Osteoblast (primary cell): ENCODE measurements around the gene CCNI. TPM values are rescaled to one million over a fixed set of nuclear protein-coding genes. Genes with fewer than 3 reads are reported as not detected.
A peak's percentile ranks its signal among the peaks of the same experiment; 100 is the strongest.

Experiments
- DNase-seq: peaks from one replicate; pipeline ENCODE4 v3.0.0; 2011; ENCODE audit warnings: low spot score, mixed read lengths; ENCODE audit not compliant: insufficient read length; ENCODE audit errors: missing footprints
- H2AFZ ChIP-seq: 2 replicates; pipeline ENCODE4 v1.6.0; 2011; ENCODE audit warnings: mild to moderate bottlenecking, low read length
- H3K27ac ChIP-seq: 2 replicates; pipeline ENCODE4 v1.5.1; 2011; ENCODE audit warnings: mild to moderate bottlenecking, low read depth, low read length, moderate library complexity
- H3K27me3 ChIP-seq: 2 replicates; pipeline ENCODE4 v1.6.0; 2012; ENCODE audit warnings: mild to moderate bottlenecking, control low read depth, inconsistent platforms, low read length, moderate library complexity; ENCODE audit not compliant: insufficient read depth
- H3K36me3 ChIP-seq: 2 replicates; pipeline ENCODE4 v1.5.1; 2011; ENCODE audit warnings: mild to moderate bottlenecking, low read length, control low read depth, moderate library complexity; ENCODE audit not compliant: insufficient read depth
- H3K4me1 ChIP-seq: 2 replicates; pipeline ENCODE4 v1.5.1; 2011; ENCODE audit warnings: mild to moderate bottlenecking, low read length, control low read depth, moderate library complexity; ENCODE audit not compliant: insufficient read depth
- H3K4me2 ChIP-seq: 2 replicates; pipeline ENCODE4 v1.6.0; 2011; ENCODE audit warnings: mild to moderate bottlenecking, low read length; ENCODE audit not compliant: insufficient read depth
- H3K4me3 ChIP-seq: fragments of 200-600 bp; sonication (generic); 3 replicates; pipeline ENCODE4 v1.5.1; 2012; ENCODE audit warnings: mild to moderate bottlenecking, low read length, inconsistent platforms; ENCODE audit not compliant: insufficient read depth
- H3K79me2 ChIP-seq: 2 replicates; pipeline ENCODE4 v1.6.0; 2012; ENCODE audit warnings: mild to moderate bottlenecking, low read length, control low read depth, inconsistent platforms; ENCODE audit not compliant: insufficient read depth
- H3K9me3 ChIP-seq: 2 replicates; pipeline ENCODE4 v1.5.1; 2011; ENCODE audit warnings: low read depth, low read length, control low read depth
- H4K20me1 ChIP-seq: 2 replicates; pipeline ENCODE4 v1.6.0; 2012; ENCODE audit warnings: mild to moderate bottlenecking, low read length, control low read depth; ENCODE audit not compliant: insufficient read depth
- total RNA-seq: library from RNA; depleted of rRNA; stranded (reverse); fragments of >200 nt; gene quantifications from 2 replicates; pipeline ENCODE4 v1.2.3, GENCODE V29; 2012
- TF ChIP-seq, protein P1 (sequence below): IDR thresholded peaks from 2 replicates; pipeline ENCODE4 v1.5.1; 2011; ENCODE audit warnings: mild to moderate bottlenecking, low read depth, low read length, moderate library complexity; ENCODE audit errors: extremely low read depth

Gene CCNI
- total RNA-seq, 1 donor = 229 TPM

DNA sequence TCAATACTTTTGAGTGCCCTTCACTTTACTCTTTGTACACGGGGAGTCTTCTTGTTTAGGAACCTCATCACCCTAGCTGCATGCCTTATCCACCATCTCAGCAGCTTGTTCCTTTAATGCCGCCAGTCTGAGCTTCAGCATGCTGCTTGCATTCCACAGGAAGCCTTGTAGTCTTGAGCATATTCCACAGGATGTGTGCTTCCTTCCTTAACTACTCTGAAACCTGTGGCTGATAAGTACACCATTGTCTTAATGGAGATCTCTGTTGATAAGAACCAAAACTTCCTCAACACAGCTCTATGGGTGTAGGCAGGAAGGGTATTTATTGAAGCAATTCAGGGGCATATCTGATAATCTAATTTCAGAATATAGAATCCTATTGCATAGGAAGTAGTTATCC lies 24.4 kb upstream of the CCNI start:
- Histone ChIP-seq H3K9me3 (no peaks in the 10 kb centered on the region), H3K79me2 (no peaks in the 10 kb centered on the region), H3K4me3 (no peak overlapping the region), H3K4me2 (no peak overlapping the region), H3K4me1 (peaks cover 2% of the 10 kb centered on the region), H2AFZ (no peak overlapping the region), H3K36me3 (no peaks in the 10 kb centered on the region), H4K20me1 (no peaks in the 10 kb centered on the region), H3K27ac (no peak overlapping the region), H3K27me3 (no peaks in the 10 kb centered on the region)
- TF ChIP-seq, protein P1, sequence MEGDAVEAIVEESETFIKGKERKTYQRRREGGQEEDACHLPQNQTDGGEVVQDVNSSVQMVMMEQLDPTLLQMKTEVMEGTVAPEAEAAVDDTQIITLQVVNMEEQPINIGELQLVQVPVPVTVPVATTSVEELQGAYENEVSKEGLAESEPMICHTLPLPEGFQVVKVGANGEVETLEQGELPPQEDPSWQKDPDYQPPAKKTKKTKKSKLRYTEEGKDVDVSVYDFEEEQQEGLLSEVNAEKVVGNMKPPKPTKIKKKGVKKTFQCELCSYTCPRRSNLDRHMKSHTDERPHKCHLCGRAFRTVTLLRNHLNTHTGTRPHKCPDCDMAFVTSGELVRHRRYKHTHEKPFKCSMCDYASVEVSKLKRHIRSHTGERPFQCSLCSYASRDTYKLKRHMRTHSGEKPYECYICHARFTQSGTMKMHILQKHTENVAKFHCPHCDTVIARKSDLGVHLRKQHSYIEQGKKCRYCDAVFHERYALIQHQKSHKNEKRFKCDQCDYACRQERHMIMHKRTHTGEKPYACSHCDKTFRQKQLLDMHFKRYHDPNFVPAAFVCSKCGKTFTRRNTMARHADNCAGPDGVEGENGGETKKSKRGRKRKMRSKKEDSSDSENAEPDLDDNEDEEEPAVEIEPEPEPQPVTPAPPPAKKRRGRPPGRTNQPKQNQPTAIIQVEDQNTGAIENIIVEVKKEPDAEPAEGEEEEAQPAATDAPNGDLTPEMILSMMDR = no peak
- DNase-seq = no peak

DNA sequence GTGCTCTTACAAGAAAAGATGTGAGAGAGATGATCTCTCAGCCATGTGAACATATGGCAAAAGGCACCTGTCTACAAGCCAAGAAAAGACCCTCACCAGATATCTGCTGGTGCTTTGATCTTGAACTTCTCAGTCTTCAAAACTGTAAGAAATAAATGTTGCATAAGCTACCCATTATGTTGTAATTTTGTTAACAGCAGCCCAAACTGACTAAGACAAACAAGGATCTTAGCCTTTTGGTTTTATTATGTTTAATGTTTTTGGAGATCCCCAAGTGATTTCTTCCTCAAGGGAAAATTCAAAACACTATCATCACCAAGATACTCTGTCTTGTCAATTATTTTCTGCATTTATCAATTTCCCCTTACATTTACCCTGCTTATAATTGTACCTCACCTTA lies 21.8 kb upstream of the CCNI start:
- Histone ChIP-seq H3K27ac (no peak overlapping the region), H3K9me3 (no peaks in the 10 kb centered on the region), H3K4me1 (peaks cover 10% of the 10 kb centered on the region), H3K36me3 (no peaks in the 10 kb centered on the region), H3K27me3 (no peaks in the 10 kb centered on the region), H2AFZ (no peak overlapping the region), H3K79me2 (no peaks in the 10 kb centered on the region), H4K20me1 (no peaks in the 10 kb centered on the region), H3K4me2 (no peak overlapping the region), H3K4me3 (no peak overlapping the region)
- no peak for DNase-seq
- TF ChIP-seq, protein P1 = no peak

DNA sequence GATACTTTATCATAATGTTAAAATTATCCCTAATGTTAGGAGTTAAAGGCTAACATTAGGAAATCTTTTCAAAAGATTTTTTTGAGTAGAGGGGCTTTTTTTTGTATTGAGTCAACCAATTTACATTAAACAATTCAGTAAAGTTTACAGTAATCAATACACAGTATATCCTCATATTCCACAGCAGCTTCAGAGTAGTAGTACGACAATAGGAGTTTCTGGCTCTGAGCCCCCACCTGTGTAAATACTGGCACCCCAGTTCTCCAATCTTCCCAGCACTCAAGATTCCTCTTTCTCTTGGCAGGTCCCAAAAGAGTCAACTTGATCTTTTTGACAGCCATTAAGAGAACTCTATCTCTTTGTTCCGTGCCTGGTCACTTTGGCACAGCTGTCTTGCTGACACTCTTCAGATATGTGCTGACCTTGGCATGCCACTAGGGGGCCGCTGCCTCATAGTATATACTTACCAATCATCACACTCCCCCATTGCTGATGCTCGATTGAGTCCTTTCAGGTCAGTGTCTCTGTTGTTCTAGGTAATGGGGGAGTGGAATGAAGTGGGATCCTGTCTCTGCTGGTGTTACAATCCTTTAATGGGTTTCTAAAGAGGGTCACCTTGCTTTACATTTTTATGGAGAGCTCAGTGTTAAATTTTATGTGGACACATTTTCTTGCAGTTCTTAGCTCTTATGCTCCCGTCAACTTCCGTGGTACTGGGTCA lies 19.5 kb upstream of the CCNI start:
- no peak overlapping the region for H3K27ac ChIP-seq
- peak overlapping the region; percentile 19 for H3K4me3 ChIP-seq
- no peaks in the 10 kb centered on the region for H3K36me3 ChIP-seq
- no peaks in the 10 kb centered on the region for H4K20me1 ChIP-seq
- no peaks in the 10 kb centered on the region for H3K9me3 ChIP-seq
- H3K4me1 ChIP-seq = peaks cover 10% of the 10 kb centered on the region
- H3K27me3 ChIP-seq = no peaks in the 10 kb centered on the region
- peak; percentile 70 for DNase-seq
- peak overlapping the region; percentile 57 for H2AFZ ChIP-seq
- peak overlapping the region; percentile 16 for H3K4me2 ChIP-seq
- TF ChIP-seq, protein P1 = peak; percentile 94
- no peaks in the 10 kb centered on the region for H3K79me2 ChIP-seq

DNA sequence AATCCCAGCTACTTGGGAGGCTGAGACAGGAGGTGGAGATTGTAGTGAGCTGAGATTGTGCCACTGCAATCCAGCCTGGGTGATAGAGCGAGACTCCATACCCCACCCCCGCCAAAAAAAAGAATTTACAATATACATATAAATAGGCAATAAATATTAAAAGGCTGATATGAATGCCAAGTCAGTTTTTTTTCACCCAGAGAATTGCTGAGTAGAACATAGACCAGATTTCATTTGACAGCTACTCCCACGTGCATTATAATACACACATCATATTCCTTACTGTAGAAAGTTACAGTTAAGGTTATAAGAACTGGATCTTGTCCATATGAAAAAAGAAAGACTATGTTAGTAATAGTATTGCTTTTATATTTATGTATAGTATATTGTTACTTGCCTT lies 18.7 kb upstream of the CCNI start:
- Histone ChIP-seq H3K9me3 (no peaks in the 10 kb centered on the region), H4K20me1 (no peaks in the 10 kb centered on the region), H3K79me2 (no peaks in the 10 kb centered on the region), H3K4me1 (peaks cover 10% of the 10 kb centered on the region), H2AFZ (no peak overlapping the region), H3K4me3 (no peak overlapping the region), H3K36me3 (no peaks in the 10 kb centered on the region), H3K27me3 (no peaks in the 10 kb centered on the region), H3K27ac (no peak overlapping the region), H3K4me2 (no peak overlapping the region)
- TF ChIP-seq, protein P1 = no peak
- DNase-seq = no peak
